HUES48 (cell line): ENCODE results near the gene GIMAP2.
"Not testable (repeated sequence)": the region's sequence is repeated elsewhere in the genome, so short reads cannot be mapped to it uniquely, and the experiment has no call there.

Source experiments
- H3K27ac ChIP-seq: one replicate; pipeline ENCODE4 v1.7.0; 2013; ENCODE audit warnings: low read depth, low read length, inconsistent platforms
- H3K27me3 ChIP-seq: 2 replicates; pipeline ENCODE4 v1.6.1; 2013; ENCODE audit warnings: mild to moderate bottlenecking, low read length; ENCODE audit not compliant: control insufficient read depth, insufficient read depth
- H3K36me3 ChIP-seq: 2 replicates; pipeline ENCODE4 v1.6.1; 2013; ENCODE audit warnings: low read length; ENCODE audit not compliant: control insufficient read depth, insufficient read depth
- H3K4me1 ChIP-seq: 2 replicates; pipeline ENCODE4 v1.6.1; 2013; ENCODE audit warnings: mild to moderate bottlenecking, low read length; ENCODE audit not compliant: control insufficient read depth, insufficient read depth
- H3K4me3 ChIP-seq: 2 replicates; pipeline ENCODE4 v1.5.1; 2013; ENCODE audit warnings: mild to moderate bottlenecking, low read depth, low read length
- H3K9ac ChIP-seq: 2 replicates; pipeline ENCODE4 v1.6.1; 2013; ENCODE audit warnings: mild to moderate bottlenecking, low read depth, low read length, moderate library complexity
- H3K9me3 ChIP-seq: 2 replicates; pipeline ENCODE4 v1.6.1; 2013; ENCODE audit warnings: low read length; ENCODE audit not compliant: control insufficient read depth, insufficient read depth

The GIMAP2 gene

DNA sequence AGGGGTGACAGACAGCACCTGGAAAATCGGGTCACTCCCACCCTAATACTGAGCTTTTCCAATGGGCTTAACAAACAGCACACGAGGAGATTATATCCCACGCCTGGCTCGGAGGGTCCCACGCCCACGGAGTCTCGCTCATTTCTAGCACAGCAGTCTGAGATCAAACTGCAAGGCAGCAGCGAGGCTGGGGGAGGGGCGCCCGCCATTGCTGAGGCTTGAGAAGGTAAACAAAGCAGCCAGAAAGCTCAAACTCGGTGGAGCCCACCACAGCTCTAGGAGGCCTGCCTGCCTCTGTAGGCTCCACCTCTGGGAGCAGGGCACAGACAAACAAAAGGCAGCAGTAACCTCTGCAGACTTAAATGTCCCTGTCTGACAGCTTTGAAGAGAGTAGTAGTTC is 6.9 kb upstream of the GIMAP2 start:
- not testable (repeated sequence) for H3K9me3 ChIP-seq, H3K4me3 ChIP-seq, H3K27me3 ChIP-seq, H3K9ac ChIP-seq, H3K36me3 ChIP-seq, H3K27ac ChIP-seq, H3K4me1 ChIP-seq

DNA sequence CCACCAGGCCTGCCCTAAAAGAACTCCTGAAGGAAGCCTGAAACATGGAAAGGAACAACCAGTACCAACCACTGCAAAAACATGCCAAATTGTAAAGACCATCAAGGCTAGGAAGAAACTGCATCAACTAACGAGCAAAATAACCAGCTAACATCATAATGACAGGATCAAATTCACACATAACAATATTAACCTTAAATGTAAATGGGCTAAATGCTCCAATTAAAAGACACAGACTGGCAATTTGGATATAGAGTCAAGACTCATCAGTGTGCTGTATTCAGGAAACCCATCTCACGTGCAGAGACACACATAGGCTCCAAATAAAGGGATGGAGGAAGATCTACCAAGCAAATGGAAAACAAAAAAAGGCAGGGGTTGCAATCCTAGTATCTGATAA is 5.1 kb upstream of the GIMAP2 start:
- H3K9me3 ChIP-seq, H3K4me3 ChIP-seq, H3K36me3 ChIP-seq, H3K4me1 ChIP-seq, H3K27ac ChIP-seq, H3K9ac ChIP-seq, H3K27me3 ChIP-seq: not testable (repeated sequence)

GRCh38 chr7:150686030-150686631 is 625 bp downstream of the GIMAP2 start:
- H3K9me3 ChIP-seq, result no peaks in the 10 kb centered on the region
- no peak overlapping the region for H3K4me3 ChIP-seq
- no peaks in the 10 kb centered on the region for H3K4me1 ChIP-seq
- H3K9ac ChIP-seq, result no peak overlapping the region
- no peaks in the 10 kb centered on the region; the same call in 1 of the 2 replicates for H3K27me3 ChIP-seq
- no peaks in the 10 kb centered on the region for H3K36me3 ChIP-seq
- H3K27ac ChIP-seq, result no peak overlapping the region

GRCh38 chr7:150688630-150689029 is 3.1 kb downstream of the GIMAP2 start:
- Histone ChIP-seq H3K4me1 (no peaks in the 10 kb centered on the region), H3K4me3 (no peak overlapping the region), H3K9me3 (no peaks in the 10 kb centered on the region), H3K9ac (no peak overlapping the region), H3K27ac (no peak overlapping the region), H3K36me3 (no peaks in the 10 kb centered on the region), H3K27me3 (no peaks in the 10 kb centered on the region; the same call in 1 of the 2 replicates)

GRCh38 chr7:150695654-150696053 is 10.1 kb downstream of the GIMAP2 start:
- Histone ChIP-seq H3K4me1 (no peaks in the 10 kb centered on the region), H3K9ac (no peak overlapping the region), H3K4me3 (no peak overlapping the region), H3K36me3 (no peaks in the 10 kb centered on the region), H3K27ac (no peak overlapping the region), H3K9me3 (peaks cover 11% of the 10 kb centered on the region; the same call in 1 of the 2 replicates), H3K27me3 (no peaks in the 10 kb centered on the region)

GRCh38 chr7:150703209-150703608 is 17.7 kb downstream of the GIMAP2 start:
- H3K4me1 ChIP-seq, result no peaks in the 10 kb centered on the region
- no peaks in the 10 kb centered on the region for H3K27me3 ChIP-seq
- no peak overlapping the region for H3K27ac ChIP-seq
- no peaks in the 10 kb centered on the region for H3K36me3 ChIP-seq
- no peak overlapping the region for H3K9ac ChIP-seq
- H3K9me3 ChIP-seq, result peaks cover 38% of the 10 kb centered on the region
- H3K4me3 ChIP-seq, result no peak overlapping the region

DNA sequence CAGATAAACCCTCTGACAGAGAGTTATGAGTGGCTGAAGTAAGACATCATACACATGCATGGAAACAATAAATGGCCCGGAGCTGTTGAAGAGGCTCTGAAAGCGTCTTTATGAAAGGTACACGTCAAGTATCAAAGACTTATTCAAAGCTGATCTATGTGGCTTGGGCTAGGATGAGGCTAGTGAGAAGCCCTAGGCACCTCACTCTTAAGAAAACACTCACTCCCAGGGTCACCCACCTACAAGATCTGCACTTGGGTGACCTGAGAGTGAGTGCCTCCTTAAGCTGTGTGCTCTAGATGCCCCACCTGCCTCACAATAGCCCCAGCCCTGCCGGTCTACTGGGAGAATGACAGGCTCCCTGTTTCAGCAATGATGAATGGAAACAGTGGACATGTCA is 29.8 kb downstream of the GIMAP2 start:
- no peak overlapping the region for H3K9ac ChIP-seq
- no peak overlapping the region for H3K27ac ChIP-seq
- H3K36me3 ChIP-seq, result no peaks in the 10 kb centered on the region
- H3K4me1 ChIP-seq, result no peaks in the 10 kb centered on the region
- H3K27me3 ChIP-seq, result peaks cover 30% of the 10 kb centered on the region
- H3K9me3 ChIP-seq, result no peaks in the 10 kb centered on the region
- no peak overlapping the region for H3K4me3 ChIP-seq

DNA sequence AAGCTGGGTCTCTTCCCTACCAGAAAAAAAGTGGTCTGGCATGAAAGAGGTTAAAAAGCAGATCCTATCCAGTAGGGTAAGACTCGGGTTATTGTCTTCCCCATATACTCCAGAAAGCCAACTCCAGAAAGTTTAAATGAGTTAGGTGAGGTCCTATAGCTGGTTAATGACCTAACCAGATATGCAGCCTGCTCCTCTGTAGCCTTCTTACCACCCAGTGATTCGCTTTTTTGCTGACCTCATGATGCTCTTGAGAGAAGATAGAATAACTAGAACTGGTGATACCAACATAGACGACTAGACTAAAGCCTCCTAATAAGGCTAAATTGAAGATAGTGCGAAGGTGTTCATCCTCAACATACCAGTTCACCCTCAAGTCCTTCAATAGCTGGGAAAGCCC is 30.2 kb downstream of the GIMAP2 start:
- no peak overlapping the region for H3K9ac ChIP-seq
- H3K4me3 ChIP-seq, result no peak overlapping the region
- H3K4me1 ChIP-seq, result no peaks in the 10 kb centered on the region
- no peaks in the 10 kb centered on the region for H3K36me3 ChIP-seq
- H3K27me3 ChIP-seq, result peaks cover 30% of the 10 kb centered on the region
- no peaks in the 10 kb centered on the region for H3K9me3 ChIP-seq
- H3K27ac ChIP-seq, result no peak overlapping the region

DNA sequence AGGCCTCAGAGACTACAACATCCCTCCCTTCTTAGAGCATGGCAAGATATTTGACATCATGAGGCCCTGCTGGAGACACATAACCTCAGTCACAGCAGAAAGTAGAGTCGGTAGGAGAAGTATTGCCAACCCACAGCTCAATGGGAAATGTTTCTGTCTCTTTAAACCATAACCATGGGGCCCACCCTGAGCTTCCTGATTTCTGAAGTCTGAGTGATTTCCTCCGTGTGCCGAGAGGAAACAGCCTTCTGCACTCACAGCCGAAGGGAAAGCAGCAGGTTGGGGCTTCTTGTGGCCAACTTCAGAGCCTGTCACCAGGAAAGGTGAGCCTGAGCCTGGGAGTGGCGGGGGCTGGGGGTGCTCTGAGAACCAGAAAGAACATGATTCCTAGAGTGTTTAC is 30.9 kb downstream of the GIMAP2 start, which contains the start of gene GIMAP1:
Gene GIMAP1, plus strand, starts transcription at position 246 of the 400 bp plus-strand sequence. CDS start 2,435 bp downstream, outside the sequence.
- peaks cover 30% of the 10 kb centered on the region for H3K27me3 ChIP-seq
- H3K27ac ChIP-seq, result no peak within 1 kb of the TSS
- H3K36me3 ChIP-seq, result no peaks in the 10 kb centered on the region
- H3K4me3 ChIP-seq, result no peak within 1 kb of the TSS
- no peaks in the 10 kb centered on the region for H3K9me3 ChIP-seq
- H3K4me1 ChIP-seq, result no peaks in the 10 kb centered on the region
- H3K9ac ChIP-seq, result no peak within 1 kb of the TSS

- no peaks in the 10 kb centered on the region for H3K9me3 ChIP-seq
- no peak overlapping the region for H3K9ac ChIP-seq
- no peak overlapping the region for H3K27ac ChIP-seq
- peaks cover 30% of the 10 kb centered on the region for H3K27me3 ChIP-seq
- H3K36me3 ChIP-seq, result no peaks in the 10 kb centered on the region
- H3K4me3 ChIP-seq, result no peak overlapping the region
- no peaks in the 10 kb centered on the region for H3K4me1 ChIP-seq
Measured at GRCh38 chr7:150716939-150717338, 31.4 kb downstream of the GIMAP2 start.

DNA sequence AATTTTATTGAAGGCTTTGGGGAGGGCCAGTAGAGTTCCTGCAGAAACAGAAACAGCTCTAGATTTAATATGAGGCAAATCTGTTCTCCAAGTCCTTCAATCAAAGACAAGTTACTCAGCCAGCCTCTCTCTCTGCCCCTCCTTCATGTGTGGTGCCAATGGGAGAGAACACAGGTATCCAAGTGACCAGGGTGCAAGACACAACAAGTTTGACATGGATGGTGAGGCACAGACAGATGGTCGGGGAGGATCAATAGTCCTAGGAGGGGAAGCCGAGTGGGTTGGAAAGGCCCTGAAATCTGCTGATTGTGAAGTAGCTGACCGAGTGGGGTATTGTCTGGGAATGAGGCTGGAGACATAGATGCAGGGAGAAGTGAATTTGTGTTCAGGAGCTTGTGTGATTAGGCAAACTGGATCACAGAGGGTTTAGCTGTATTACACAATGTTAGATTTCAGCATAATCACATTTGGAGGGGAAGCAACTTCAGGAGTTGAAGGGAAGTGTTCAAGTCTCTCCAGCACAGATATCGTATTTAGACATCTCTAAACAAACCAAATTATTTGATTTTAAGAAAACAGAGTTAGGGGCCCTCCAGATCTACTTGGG is 32.4 kb downstream of the GIMAP2 start:
- H3K9me3 ChIP-seq, result no peaks in the 10 kb centered on the region
- H3K27ac ChIP-seq, result no peak overlapping the region
- H3K9ac ChIP-seq, result no peak overlapping the region
- no peaks in the 10 kb centered on the region for H3K4me1 ChIP-seq
- no peak overlapping the region for H3K4me3 ChIP-seq
- H3K36me3 ChIP-seq, result no peaks in the 10 kb centered on the region
- peaks cover 33% of the 10 kb centered on the region for H3K27me3 ChIP-seq
